Erythroblast (primary cell): ENCODE measurements around the gene TMIGD3.

Experiments used
- GATA1 ChIP-seq: IDR thresholded peaks from 2 replicates; pipeline ENCODE4 v1.6.1; 2011; ENCODE audit warnings: low read depth, mild to moderate bottlenecking, control low read depth, low read length, moderate library complexity
- POLR2A ChIP-seq: IDR thresholded peaks from 2 replicates; pipeline ENCODE4 v1.6.1; 2011; ENCODE audit warnings: mild to moderate bottlenecking, low read length

- TF ChIP-seq POLR2A = no peak
- TF ChIP-seq GATA1 = no peak
Measured at GRCh38 chr1:111505641-111506119, 2.2 kb upstream of the TMIGD3 start.
